ENCODE measurements around the gene FBH1. TPM values are rescaled to one million over a fixed set of nuclear protein-coding genes. Genes with fewer than 3 reads are reported as not detected.

Gene FBH1
- total RNA-seq, 2 experiments from 2014 or later, result 55.3 to 63.5 TPM

GRCh38 chr10:5911670-5912069 lies 21.6 kb downstream of the FBH1 start:
- Mint-ChIP-seq H3K27ac (no peak overlapping the region), H3K4me3 (no peak overlapping the region), H3K9me3 (no peaks in the 10 kb centered on the region), H3K27me3 (no peaks in the 10 kb centered on the region), H3K4me1 (peaks cover 5% of the 10 kb centered on the region), H3K36me3 (ENCODE audit: low read depth) (peaks cover 56% of the 10 kb centered on the region)
- ChIA-PET CTCF (interaction anchor here (0.7 kb wide), 1 partner anchor 906 kb away, joined by 4 read pairs; no protein-coding TSS in a partner anchor), POLR2A (no interaction called here)
- DNase-seq, result no peak

- no peaks in the 10 kb centered on the region for H3K9me3 Mint-ChIP-seq
- H3K36me3 Mint-ChIP-seq (ENCODE audit: low read depth), result peaks cover 50% of the 10 kb centered on the region
- H3K27ac Mint-ChIP-seq, result no peak overlapping the region
- ChIA-PET POLR2A (no interaction called here), CTCF (interaction anchor here (0.6 kb wide), 1 partner anchor 32 kb away, joined by 3 read pairs; no protein-coding TSS in a partner anchor)
- DNase-seq, result no peak
- no peaks in the 10 kb centered on the region for H3K4me1 Mint-ChIP-seq
- H3K27me3 Mint-ChIP-seq, result no peaks in the 10 kb centered on the region
- H3K4me3 Mint-ChIP-seq, result no peak overlapping the region
Observed at GRCh38 chr10:5913736-5914135, 23.7 kb downstream of the FBH1 start.

- Mint-ChIP-seq H3K27ac (no peak overlapping the region), H3K4me3 (no peak overlapping the region), H3K4me1 (no peaks in the 10 kb centered on the region), H3K9me3 (no peaks in the 10 kb centered on the region), H3K27me3 (no peaks in the 10 kb centered on the region), H3K36me3 (ENCODE audit: low read depth) (peaks cover 41% of the 10 kb centered on the region)
- CTCF ChIA-PET, result no interaction called here
- DNase-seq, result no peak
- POLR2A ChIA-PET, result no interaction called here
Observed at GRCh38 chr10:5915451-5915850, 25.4 kb downstream of the FBH1 start.

- ChIA-PET POLR2A (no interaction called here), CTCF (no interaction called here)
- Mint-ChIP-seq H3K27me3 (no peaks in the 10 kb centered on the region), H3K36me3 (ENCODE audit: low read depth) (peaks cover 50% of the 10 kb centered on the region), H3K4me3 (no peak overlapping the region), H3K27ac (no peak overlapping the region), H3K9me3 (no peaks in the 10 kb centered on the region), H3K4me1 (no peaks in the 10 kb centered on the region)
- DNase-seq, result no peak
Observed at GRCh38 chr10:5917305-5917704, 27.3 kb downstream of the FBH1 start.

GRCh38 chr10:5918763-5919162 lies 28.7 kb downstream of the FBH1 start:
- Mint-ChIP-seq H3K27me3 (no peaks in the 10 kb centered on the region), H3K27ac (no peak overlapping the region), H3K4me1 (no peaks in the 10 kb centered on the region), H3K4me3 (no peak overlapping the region), H3K36me3 (ENCODE audit: low read depth) (peaks cover 52% of the 10 kb centered on the region), H3K9me3 (no peaks in the 10 kb centered on the region)
- ChIA-PET POLR2A (no interaction called here), CTCF (no interaction called here)
- no peak for DNase-seq

- Mint-ChIP-seq H3K27ac (no peak overlapping the region), H3K27me3 (no peaks in the 10 kb centered on the region), H3K36me3 (ENCODE audit: low read depth) (peaks cover 51% of the 10 kb centered on the region), H3K4me3 (no peak overlapping the region), H3K9me3 (no peaks in the 10 kb centered on the region), H3K4me1 (no peaks in the 10 kb centered on the region)
- CTCF ChIA-PET, result no interaction called here
- POLR2A ChIA-PET, result no interaction called here
- DNase-seq, result no peak
Observed at GRCh38 chr10:5919568-5919967, 29.5 kb downstream of the FBH1 start.

GRCh38 chr10:5921746-5922145 lies 31.7 kb downstream of the FBH1 start:
- H3K4me3 Mint-ChIP-seq, result no peak overlapping the region
- no peaks in the 10 kb centered on the region for H3K9me3 Mint-ChIP-seq
- ChIA-PET POLR2A (no interaction called here), CTCF (no interaction called here)
- H3K4me1 Mint-ChIP-seq, result no peaks in the 10 kb centered on the region
- no peak overlapping the region for H3K27ac Mint-ChIP-seq
- DNase-seq, result no peak
- H3K36me3 Mint-ChIP-seq (ENCODE audit: low read depth), result peaks cover 47% of the 10 kb centered on the region
- H3K27me3 Mint-ChIP-seq, result no peaks in the 10 kb centered on the region

GRCh38 chr10:5924889-5925288 lies 34.8 kb downstream of the FBH1 start:
- DNase-seq, result no peak
- H3K4me1 Mint-ChIP-seq, result no peaks in the 10 kb centered on the region
- H3K36me3 Mint-ChIP-seq (ENCODE audit: low read depth), result peaks cover 60% of the 10 kb centered on the region
- H3K9me3 Mint-ChIP-seq, result no peaks in the 10 kb centered on the region
- no peaks in the 10 kb centered on the region for H3K27me3 Mint-ChIP-seq
- H3K4me3 Mint-ChIP-seq, result no peak overlapping the region
- no peak overlapping the region for H3K27ac Mint-ChIP-seq
- ChIA-PET POLR2A (no interaction called here), CTCF (no interaction called here)

- DNase-seq, result no peak
- Mint-ChIP-seq H3K27me3 (no peaks in the 10 kb centered on the region), H3K4me3 (no peak overlapping the region), H3K27ac (no peak overlapping the region), H3K4me1 (no peaks in the 10 kb centered on the region), H3K9me3 (no peaks in the 10 kb centered on the region), H3K36me3 (ENCODE audit: low read depth) (peaks cover 46% of the 10 kb centered on the region)
- POLR2A ChIA-PET, result no interaction called here
- CTCF ChIA-PET, result interaction anchor here (0.9 kb wide), 1 partner anchor 33 kb away, joined by 3 read pairs; no protein-coding TSS in a partner anchor
Observed at GRCh38 chr10:5927306-5927705, 37.3 kb downstream of the FBH1 start.

- POLR2A ChIA-PET, result no interaction called here
- DNase-seq, result no peak
- H3K9me3 Mint-ChIP-seq, result no peaks in the 10 kb centered on the region
- H3K27ac Mint-ChIP-seq, result no peak overlapping the region
- H3K36me3 Mint-ChIP-seq (ENCODE audit: low read depth), result peaks cover 35% of the 10 kb centered on the region
- H3K4me3 Mint-ChIP-seq, result no peak overlapping the region
- CTCF ChIA-PET, result no interaction called here
- no peaks in the 10 kb centered on the region for H3K27me3 Mint-ChIP-seq
- H3K4me1 Mint-ChIP-seq, result no peaks in the 10 kb centered on the region
Observed at GRCh38 chr10:5929442-5929841, 39.4 kb downstream of the FBH1 start.

GRCh38 chr10:5930272-5930671 lies 40.2 kb downstream of the FBH1 start:
- Mint-ChIP-seq H3K36me3 (ENCODE audit: low read depth) (peaks cover 31% of the 10 kb centered on the region), H3K4me3 (no peak overlapping the region), H3K4me1 (no peaks in the 10 kb centered on the region), H3K27me3 (no peaks in the 10 kb centered on the region), H3K9me3 (no peaks in the 10 kb centered on the region), H3K27ac (no peak overlapping the region)
- ChIA-PET POLR2A (no interaction called here), CTCF (interaction anchor here (1.7 kb wide), 1 partner anchor 29 kb away, joined by 3 read pairs; no protein-coding TSS in a partner anchor)
- DNase-seq, result no peak

GRCh38 chr10:5932345-5932744 lies 42.3 kb downstream of the FBH1 start:
- CTCF ChIA-PET, result no interaction called here
- H3K27me3 Mint-ChIP-seq, result no peaks in the 10 kb centered on the region
- no peak for DNase-seq
- H3K9me3 Mint-ChIP-seq, result no peaks in the 10 kb centered on the region
- H3K27ac Mint-ChIP-seq, result no peak overlapping the region
- POLR2A ChIA-PET, result no interaction called here
- no peaks in the 10 kb centered on the region for H3K4me1 Mint-ChIP-seq
- H3K36me3 Mint-ChIP-seq (ENCODE audit: low read depth), result peaks cover 22% of the 10 kb centered on the region
- no peak overlapping the region for H3K4me3 Mint-ChIP-seq

- ChIA-PET CTCF (interaction anchor here (0.7 to 1.2 kb wide), 2 partner anchors 10 to 113 kb away, joined by 3 to 4 read pairs; no protein-coding TSS in a partner anchor), POLR2A (no interaction called here)
- no peak for DNase-seq
- no peaks in the 10 kb centered on the region for H3K27me3 Mint-ChIP-seq
- peaks cover 2% of the 10 kb centered on the region for H3K4me1 Mint-ChIP-seq
- no peaks in the 10 kb centered on the region for H3K9me3 Mint-ChIP-seq
- no peak overlapping the region for H3K27ac Mint-ChIP-seq
- H3K36me3 Mint-ChIP-seq (ENCODE audit: low read depth), result peaks cover 26% of the 10 kb centered on the region
- H3K4me3 Mint-ChIP-seq, result no peak overlapping the region
Observed at GRCh38 chr10:5933909-5934546, 44.0 kb downstream of the FBH1 start.

- CTCF ChIA-PET, result interaction anchor here (0.5 kb wide), 1 partner anchor 38 kb away, joined by 4 read pairs; no protein-coding TSS in a partner anchor
- H3K27ac Mint-ChIP-seq, result no peak overlapping the region
- H3K4me1 Mint-ChIP-seq, result peaks cover 2% of the 10 kb centered on the region
- POLR2A ChIA-PET, result no interaction called here
- H3K27me3 Mint-ChIP-seq, result no peaks in the 10 kb centered on the region
- DNase-seq, result no peak
- no peaks in the 10 kb centered on the region for H3K9me3 Mint-ChIP-seq
- no peak overlapping the region for H3K4me3 Mint-ChIP-seq
- peaks cover 18% of the 10 kb centered on the region for H3K36me3 Mint-ChIP-seq (ENCODE audit: low read depth)
Observed at GRCh38 chr10:5935628-5936027, 45.6 kb downstream of the FBH1 start.

Data from activated CD4-positive, alpha-beta T cell treated with anti-CD3 and anti-CD28 coated beads, Interleukin-2, amount 10 ng/mL, durations not matched to agents 7 days and 5 days (primary cell).